NCI-H2196 (cell line): ENCODE measurements around the gene HILPDA.
"Not testable (repeated sequence)": the region's sequence is repeated elsewhere in the genome, so short reads cannot be mapped to it uniquely, and the experiment has no call there.

Experiments
- DNase-seq: peaks from one replicate; lab custom pipeline; 2025; ENCODE audit not compliant: unreplicated experiment; lab: John Stamatoyannopoulos, UW

HILPDA gene

GRCh38 chr7:128431221-128431620 is 24.5 kb upstream of the HILPDA start:
- DNase-seq = no peak

- DNase-seq = no peak
Measured at GRCh38 chr7:128431754-128432153, 23.9 kb upstream of the HILPDA start.

- DNase-seq = no peak
Measured at GRCh38 chr7:128434413-128435326, 21.0 kb upstream of the HILPDA start.

- no peak for DNase-seq
Measured at GRCh38 chr7:128435327-128435686, 20.4 kb upstream of the HILPDA start.

- no peak for DNase-seq
Measured at GRCh38 chr7:128437426-128438332, 18.0 kb upstream of the HILPDA start.

- no peak for DNase-seq
Measured at GRCh38 chr7:128442356-128442755, 13.3 kb upstream of the HILPDA start.

GRCh38 chr7:128443831-128444600 is 11.7 kb upstream of the HILPDA start:
- no peak for DNase-seq

- DNase-seq = no peak
Measured at GRCh38 chr7:128446306-128446705, 9.4 kb upstream of the HILPDA start.

GRCh38 chr7:128447941-128448564 is 7.6 kb upstream of the HILPDA start:
- DNase-seq = no peak

GRCh38 chr7:128448751-128449302 is 6.9 kb upstream of the HILPDA start:
- DNase-seq = no peak

GRCh38 chr7:128450409-128450808 is 5.3 kb upstream of the HILPDA start:
- DNase-seq = no peak

- no peak for DNase-seq
Measured at GRCh38 chr7:128450913-128451312, 4.8 kb upstream of the HILPDA start.

- DNase-seq = no peak
Measured at GRCh38 chr7:128452552-128452951, 3.1 kb upstream of the HILPDA start.

- no peak for DNase-seq
Measured at GRCh38 chr7:128453836-128454804, 1.6 kb upstream of the HILPDA start.

- no peak for DNase-seq
Measured at GRCh38 chr7:128454808-128455542, 703 bp upstream of the HILPDA start.

- DNase-seq = no peak
Measured at GRCh38 chr7:128456255-128456725, 612 bp downstream of the HILPDA start.

- DNase-seq = not testable (repeated sequence)
Measured at GRCh38 chr7:128457385-128457784, 1.7 kb downstream of the HILPDA start.

- no peak for DNase-seq
Measured at GRCh38 chr7:128458956-128459355, 3.3 kb downstream of the HILPDA start.
